ENCODE results near the gene C1QTNF4. TPM values are rescaled to one million over a fixed set of nuclear protein-coding genes. Genes with fewer than 3 reads are reported as not detected.

C1QTNF4 gene
- polyA plus RNA-seq, 2 donors, result 0.28 to 0.47 TPM

GRCh38 chr11:47587723-47588326 lies 6.4 kb downstream of the C1QTNF4 start:
- H3K36me3 ChIP-seq (ENCODE audit: control insufficient read depth in 2 of 2, insufficient read depth in 2 of 2, low read length in 1 of 2), result peaks cover 8 to 22% of the 10 kb centered on the region in 2 donors
- peaks cover 0 to 5% of the 10 kb centered on the region in 2 donors for H3K4me1 ChIP-seq (ENCODE audit: control insufficient read depth in 2 of 2, insufficient read depth in 2 of 2, low read length in 1 of 2)
- peaks cover 0 to 5% of the 10 kb centered on the region in 2 donors for H3K9me3 ChIP-seq (ENCODE audit: control insufficient read depth in 2 of 2, insufficient read depth in 1 of 2, low read depth in 1 of 2, low read length in 1 of 2)
- 66 to 75% methylated on average over 12 to 14 of the region's 14 CpGs for WGBS, 2 donors
- H3K27me3 ChIP-seq (ENCODE audit: control insufficient read depth in 1 of 2, insufficient read depth in 2 of 2, low read length in 2 of 2), result peaks cover 0 to 6% of the 10 kb centered on the region in 2 donors
- H3K27ac ChIP-seq (ENCODE audit: low read depth in 2 of 2, low read length in 1 of 2), result no peak overlapping the region
- no peak overlapping the region for H3K4me3 ChIP-seq (ENCODE audit: low read depth in 1 of 2, low read length in 2 of 2)

- Histone ChIP-seq H3K27me3 (ENCODE audit: control insufficient read depth in 1 of 2, insufficient read depth in 2 of 2, low read length in 2 of 2) (peaks cover 0 to 6% of the 10 kb centered on the region in 2 donors), H3K27ac (ENCODE audit: low read depth in 2 of 2, low read length in 1 of 2) (no peak overlapping the region), H3K9me3 (ENCODE audit: control insufficient read depth in 2 of 2, insufficient read depth in 1 of 2, low read depth in 1 of 2, low read length in 1 of 2) (peaks cover 0 to 5% of the 10 kb centered on the region in 2 donors), H3K36me3 (ENCODE audit: control insufficient read depth in 2 of 2, insufficient read depth in 2 of 2, low read length in 1 of 2) (peaks cover 10 to 25% of the 10 kb centered on the region in 2 donors), H3K4me1 (ENCODE audit: control insufficient read depth in 2 of 2, insufficient read depth in 2 of 2, low read length in 1 of 2) (peaks cover 0 to 5% of the 10 kb centered on the region in 2 donors), H3K4me3 (ENCODE audit: low read depth in 1 of 2, low read length in 2 of 2) (no peak overlapping the region)
- WGBS, 2 donors, result 63 to 68% methylated on average over 6 of the region's 6 CpGs
Measured at GRCh38 chr11:47587039-47587716, 7.0 kb downstream of the C1QTNF4 start.

GRCh38 chr11:47586098-47586855 lies 7.9 kb downstream of the C1QTNF4 start, which contains the start of gene FAM180B:
FAM180B (plus strand) TSS chr11:47586678; CDS start chr11:47586769, 91 bp downstream.
- 65 to 74% methylated on average over 12 of the region's 12 CpGs for WGBS, 2 donors
- H3K4me3 ChIP-seq (ENCODE audit: low read depth in 1 of 2, low read length in 2 of 2), result no peak within 1 kb of the TSS
- H3K36me3 ChIP-seq (ENCODE audit: control insufficient read depth in 2 of 2, insufficient read depth in 2 of 2, low read length in 1 of 2), result peaks cover 17 to 29% of the 10 kb centered on the region in 2 donors
- peaks cover 0 to 5% of the 10 kb centered on the region in 2 donors for H3K9me3 ChIP-seq (ENCODE audit: control insufficient read depth in 2 of 2, insufficient read depth in 1 of 2, low read depth in 1 of 2, low read length in 1 of 2)
- peaks cover 0 to 5% of the 10 kb centered on the region in 2 donors for H3K4me1 ChIP-seq (ENCODE audit: control insufficient read depth in 2 of 2, insufficient read depth in 2 of 2, low read length in 1 of 2)
- H3K27ac ChIP-seq (ENCODE audit: low read depth in 2 of 2, low read length in 1 of 2), result no peak within 1 kb of the TSS
- peaks cover 0 to 6% of the 10 kb centered on the region in 2 donors for H3K27me3 ChIP-seq (ENCODE audit: control insufficient read depth in 1 of 2, insufficient read depth in 2 of 2, low read length in 2 of 2)

GRCh38 chr11:47583844-47584243 lies 10.4 kb downstream of the C1QTNF4 start:
- Histone ChIP-seq H3K27ac (ENCODE audit: low read depth in 2 of 2, low read length in 1 of 2) (no peak overlapping the region), H3K4me3 (ENCODE audit: low read depth in 1 of 2, low read length in 2 of 2) (no peak overlapping the region), H3K4me1 (ENCODE audit: control insufficient read depth in 2 of 2, insufficient read depth in 2 of 2, low read length in 1 of 2) (peaks cover 0 to 4% of the 10 kb centered on the region in 2 donors), H3K36me3 (ENCODE audit: control insufficient read depth in 2 of 2, insufficient read depth in 2 of 2, low read length in 1 of 2) (peaks cover 17 to 34% of the 10 kb centered on the region in 2 donors), H3K9me3 (ENCODE audit: control insufficient read depth in 2 of 2, insufficient read depth in 1 of 2, low read depth in 1 of 2, low read length in 1 of 2) (no peaks in the 10 kb centered on the region), H3K27me3 (ENCODE audit: control insufficient read depth in 1 of 2, insufficient read depth in 2 of 2, low read length in 2 of 2) (no peaks in the 10 kb centered on the region)
- WGBS, 2 donors, result 82% methylated on average over 5 of the region's 5 CpGs

GRCh38 chr11:47578524-47579494 lies 15.4 kb downstream of the C1QTNF4 start, which contains the start of the genes KBTBD4 and NDUFS3:
KBTBD4 (minus strand) TSS chr11:47578970; CDS start chr11:47578951, 19 bp downstream.
NDUFS3 (plus strand) TSS chr11:47579074; CDS start chr11:47579092, 18 bp downstream.
- peaks cover 2 to 3% of the 10 kb centered on the region in 2 donors for H3K4me1 ChIP-seq (ENCODE audit: control insufficient read depth in 2 of 2, insufficient read depth in 2 of 2, low read length in 1 of 2)
- H3K27ac ChIP-seq (ENCODE audit: low read depth in 2 of 2, low read length in 1 of 2), result peak within 1 kb of the TSS; percentile 91 to 95
- H3K36me3 ChIP-seq (ENCODE audit: control insufficient read depth in 2 of 2, insufficient read depth in 2 of 2, low read length in 1 of 2), result peaks cover 13 to 28% of the 10 kb centered on the region in 2 donors
- H3K9me3 ChIP-seq (ENCODE audit: control insufficient read depth in 2 of 2, insufficient read depth in 1 of 2, low read depth in 1 of 2, low read length in 1 of 2), result no peaks in the 10 kb centered on the region
- no peaks in the 10 kb centered on the region for H3K27me3 ChIP-seq (ENCODE audit: control insufficient read depth in 1 of 2, insufficient read depth in 2 of 2, low read length in 2 of 2)
- WGBS, 2 donors, result 1% methylated on average over 66 to 72 of the region's 72 CpGs
- H3K4me3 ChIP-seq (ENCODE audit: low read depth in 1 of 2, low read length in 2 of 2), result peak within 1 kb of the TSS; percentile 68 to 100

- WGBS, 2 donors, result 64% methylated on average over 13 of the region's 13 CpGs
- no peaks in the 10 kb centered on the region for H3K27me3 ChIP-seq (ENCODE audit: control insufficient read depth in 1 of 2, insufficient read depth in 2 of 2, low read length in 2 of 2)
- H3K4me1 ChIP-seq (ENCODE audit: control insufficient read depth in 2 of 2, insufficient read depth in 2 of 2, low read length in 1 of 2), result peaks cover 3 to 9% of the 10 kb centered on the region in 2 donors
- peak overlapping the region in 1 of 2 donors; percentile 68 for H3K4me3 ChIP-seq (ENCODE audit: low read depth in 1 of 2, low read length in 2 of 2)
- no peaks in the 10 kb centered on the region for H3K9me3 ChIP-seq (ENCODE audit: control insufficient read depth in 2 of 2, insufficient read depth in 1 of 2, low read depth in 1 of 2, low read length in 1 of 2)
- peaks cover 19 to 32% of the 10 kb centered on the region in 2 donors for H3K36me3 ChIP-seq (ENCODE audit: control insufficient read depth in 2 of 2, insufficient read depth in 2 of 2, low read length in 1 of 2)
- H3K27ac ChIP-seq (ENCODE audit: low read depth in 2 of 2, low read length in 1 of 2), result no peak overlapping the region
Measured at GRCh38 chr11:47577460-47578041, 16.7 kb downstream of the C1QTNF4 start.

- Histone ChIP-seq H3K9me3 (ENCODE audit: control insufficient read depth in 2 of 2, insufficient read depth in 1 of 2, low read depth in 1 of 2, low read length in 1 of 2) (no peaks in the 10 kb centered on the region), H3K36me3 (ENCODE audit: control insufficient read depth in 2 of 2, insufficient read depth in 2 of 2, low read length in 1 of 2) (peaks cover 10 to 21% of the 10 kb centered on the region in 2 donors), H3K27ac (ENCODE audit: low read depth in 2 of 2, low read length in 1 of 2) (no peak overlapping the region), H3K4me1 (ENCODE audit: control insufficient read depth in 2 of 2, insufficient read depth in 2 of 2, low read length in 1 of 2) (peaks cover 2 to 7% of the 10 kb centered on the region in 2 donors), H3K27me3 (ENCODE audit: control insufficient read depth in 1 of 2, insufficient read depth in 2 of 2, low read length in 2 of 2) (no peaks in the 10 kb centered on the region), H3K4me3 (ENCODE audit: low read depth in 1 of 2, low read length in 2 of 2) (no peak overlapping the region)
- WGBS, 2 donors, result 61 to 67% methylated on average over 11 of the region's 11 CpGs
Measured at GRCh38 chr11:47573321-47573720, 20.9 kb downstream of the C1QTNF4 start.

GRCh38 chr11:47572715-47573255 lies 21.4 kb downstream of the C1QTNF4 start:
- H3K4me3 ChIP-seq (ENCODE audit: low read depth in 1 of 2, low read length in 2 of 2), result no peak overlapping the region
- H3K9me3 ChIP-seq (ENCODE audit: control insufficient read depth in 2 of 2, insufficient read depth in 1 of 2, low read depth in 1 of 2, low read length in 1 of 2), result no peaks in the 10 kb centered on the region
- peaks cover 0 to 7% of the 10 kb centered on the region in 2 donors for H3K4me1 ChIP-seq (ENCODE audit: control insufficient read depth in 2 of 2, insufficient read depth in 2 of 2, low read length in 1 of 2)
- H3K27me3 ChIP-seq (ENCODE audit: control insufficient read depth in 1 of 2, insufficient read depth in 2 of 2, low read length in 2 of 2), result no peaks in the 10 kb centered on the region
- peak overlapping the region in 1 of 2 donors; percentile 55 for H3K27ac ChIP-seq (ENCODE audit: low read depth in 2 of 2, low read length in 1 of 2)
- 35% methylated on average over 8 of the region's 8 CpGs for WGBS, 2 donors
- peaks cover 10 to 21% of the 10 kb centered on the region in 2 donors for H3K36me3 ChIP-seq (ENCODE audit: control insufficient read depth in 2 of 2, insufficient read depth in 2 of 2, low read length in 1 of 2)

Measured in esophagus (tissue), 2 donors.